IMR-90 (cell line): Measurements from ENCODE around the gene PLXND1. TPM values are rescaled to one million over a fixed set of nuclear protein-coding genes. Genes with fewer than 3 reads are reported as not detected.

ENCODE experiments used
- ATAC-seq: fragments of 200-7000 bp; cut with Tn5 transposase; 2 replicates; pipeline ENCODE4 v1.9.1; 2020; ENCODE audit warnings: low read depth, mild to moderate bottlenecking, moderate library complexity
- BruUV-seq: library from RNA; stranded (reverse); fragments of 400-500 nt; replicated peaks from 2 replicates; lab custom pipeline; 2021; lab: Mats Ljungman, UMichigan
- CTCF ChIA-PET: fragments of 300-600 bp; formaldehyde crosslinking; extraction: SDS; loops from one replicate; lab custom pipeline; 2021; ENCODE audit warnings: antibody characterized with exemption; lab: Yijun Ruan, JAX
- POLR2A ChIA-PET: fragments of 300-600 bp; sonication (Branson Sonifier 250); formaldehyde crosslinking; loops from one replicate; lab custom pipeline; 2022; ENCODE audit warnings: antibody characterized with exemption; ENCODE audit not compliant: unreplicated experiment; lab: Charles Lee
- DNase-seq: peaks from one replicate; pipeline ENCODE4 v3.0.0; 2013
- H2AFZ ChIP-seq: replicated peaks from 2 replicates; pipeline ENCODE3; 2013; ENCODE audit warnings: low read length, mild to moderate bottlenecking; ENCODE audit not compliant: poor library complexity
- H2AK5ac ChIP-seq: 2 replicates; pipeline ENCODE4 v1.6.1; 2013; ENCODE audit warnings: low read depth, low read length, inconsistent platforms
- H2AK9ac ChIP-seq: replicated peaks from 2 replicates; pipeline ENCODE3; 2013; ENCODE audit warnings: mild to moderate bottlenecking, low read depth, low read length, moderate library complexity; ENCODE audit not compliant: poor library complexity
- H2BK120ac ChIP-seq: 2 replicates; pipeline ENCODE4 v1.6.1; 2013; ENCODE audit warnings: low read depth, low read length, inconsistent platforms
- H2BK15ac ChIP-seq: 3 replicates; pipeline ENCODE4 v1.6.1; 2013; ENCODE audit warnings: low read depth, low read length, inconsistent platforms
- H2BK20ac ChIP-seq: 2 replicates; pipeline ENCODE4 v1.6.1; 2013; ENCODE audit warnings: low read depth, mild to moderate bottlenecking, inconsistent platforms, low read length, moderate library complexity
- H2BK5ac ChIP-seq: 2 replicates; pipeline ENCODE4 v1.6.1; 2013; ENCODE audit warnings: mild to moderate bottlenecking, low read depth, low read length, inconsistent platforms; ENCODE audit not compliant: poor library complexity, severe bottlenecking
- H3K14ac ChIP-seq: replicated peaks from 2 replicates; pipeline ENCODE4 v1.6.1; 2013; ENCODE audit warnings: low read depth, low read length, inconsistent platforms
- H3K18ac ChIP-seq: 2 replicates; pipeline ENCODE4 v1.6.1; 2013; ENCODE audit warnings: low read depth, low read length, control low read depth
- H3K23ac ChIP-seq: 2 replicates; pipeline ENCODE4 v1.6.1; 2013; ENCODE audit warnings: low read depth, low read length, inconsistent platforms
- H3K27ac ChIP-seq: 2 replicates; pipeline ENCODE4 v1.5.1; 2013; ENCODE audit warnings: mild to moderate bottlenecking, control low read depth, low read length; ENCODE audit not compliant: insufficient read depth
- H3K27me3 ChIP-seq: 2 replicates; pipeline ENCODE4 v1.6.1; 2013; ENCODE audit warnings: low read length; ENCODE audit not compliant: control insufficient read depth, insufficient read depth
- H3K36me3 ChIP-seq: 2 replicates; pipeline ENCODE4 v1.6.1; 2013; ENCODE audit warnings: low read length, mixed read lengths; ENCODE audit not compliant: control insufficient read depth, insufficient read depth
- H3K4ac ChIP-seq: 2 replicates; pipeline ENCODE4 v1.6.1; 2013; ENCODE audit warnings: low read depth, low read length, inconsistent platforms
- H3K4me1 ChIP-seq: 2 replicates; pipeline ENCODE4 v1.6.1; 2013; ENCODE audit warnings: low read length, mixed read lengths; ENCODE audit not compliant: control insufficient read depth, insufficient read depth
- H3K4me2 ChIP-seq: 2 replicates; pipeline ENCODE4 v1.6.1; 2013; ENCODE audit warnings: low read depth, mild to moderate bottlenecking, control low read depth, low read length, moderate library complexity
- H3K4me3 ChIP-seq: 2 replicates; pipeline ENCODE4 v1.5.1; 2013; ENCODE audit warnings: low read depth, mild to moderate bottlenecking, control low read depth, low read length, moderate library complexity; ENCODE audit not compliant: insufficient read depth
- H3K56ac ChIP-seq: 2 replicates; pipeline ENCODE4 v1.6.1; 2013; ENCODE audit warnings: low read length, inconsistent platforms; ENCODE audit not compliant: insufficient read depth; ENCODE audit errors: extremely low read depth
- H3K79me1 ChIP-seq, 2 experiments: 2 replicates each; pipeline ENCODE4 v1.6.1; 2013; ENCODE audit warnings: low read length in 2 of 2, inconsistent platforms in 1 of 2, low read depth in 1 of 2
- H3K9ac ChIP-seq: 2 replicates; pipeline ENCODE4 v1.6.1; 2013; ENCODE audit warnings: low read depth, low read length, control low read depth
- H3K9me1 ChIP-seq: 2 replicates; pipeline ENCODE4 v1.6.1; 2013; ENCODE audit warnings: low read length, inconsistent platforms; ENCODE audit not compliant: insufficient read depth
- H3K9me3 ChIP-seq: 2 replicates; pipeline ENCODE4 v1.6.1; 2013; ENCODE audit warnings: low read length; ENCODE audit not compliant: control insufficient read depth, insufficient read depth
- H4K20me1 ChIP-seq: 2 replicates; pipeline ENCODE4 v1.6.1; 2013; ENCODE audit warnings: low read length, inconsistent platforms; ENCODE audit not compliant: insufficient read depth
- H4K5ac ChIP-seq: 2 replicates; pipeline ENCODE4 v1.6.1; 2013; ENCODE audit warnings: mild to moderate bottlenecking, low read depth, low read length, control low read depth
- H4K8ac ChIP-seq, 2 experiments: 2 replicates each; pipeline ENCODE4 v1.6.1; 2013; ENCODE audit warnings: low read depth in 2 of 2, low read length in 2 of 2, control low read depth in 1 of 2, inconsistent platforms in 1 of 2
- H4K91ac ChIP-seq: 2 replicates; pipeline ENCODE4 v1.6.1; 2013; ENCODE audit warnings: low read depth, low read length, inconsistent platforms; ENCODE audit not compliant: insufficient read depth
- BHLHE40 ChIP-seq: fragments of 150-350 bp; IDR thresholded peaks from 2 replicates; pipeline ENCODE4 v1.6.1; 2016; ENCODE audit warnings: mild to moderate bottlenecking, low read depth, low read length
- CEBPB ChIP-seq: IDR thresholded peaks from 2 replicates; pipeline ENCODE4 v1.6.1; 2012; ENCODE audit warnings: low read depth, low read length, improper control_type of control experiment
- FOS ChIP-seq: fragments of 150-350 bp; IDR thresholded peaks from 2 replicates; pipeline ENCODE4 v1.6.1; 2016; ENCODE audit warnings: low read depth, low read length
- MAFK ChIP-seq: IDR thresholded peaks from 2 replicates; pipeline ENCODE4 v1.6.1; 2012; ENCODE audit warnings: low read depth, low read length, improper control_type of control experiment
- MAZ ChIP-seq: IDR thresholded peaks from 2 replicates; pipeline ENCODE4 v1.6.1; 2012; ENCODE audit warnings: low read depth, mild to moderate bottlenecking, low read length, improper control_type of control experiment, moderate library complexity, borderline replicate concordance
- MXI1 ChIP-seq: IDR thresholded peaks from 2 replicates; pipeline ENCODE4 v1.6.1; 2012; ENCODE audit warnings: low read depth, mild to moderate bottlenecking, low read length, moderate library complexity, borderline replicate concordance
- NFE2L2 ChIP-seq: fragments of 150-350 bp; IDR thresholded peaks from 2 replicates; pipeline ENCODE4 v1.6.1; 2016; ENCODE audit warnings: low read depth, mild to moderate bottlenecking, low read length
- POLR2A ChIP-seq: IDR thresholded peaks from 2 replicates; pipeline ENCODE4 v1.6.1; 2012; ENCODE audit warnings: mild to moderate bottlenecking, low read depth, low read length
- RAD21 ChIP-seq: IDR thresholded peaks from 2 replicates; pipeline ENCODE4 v1.6.1; 2012; ENCODE audit warnings: low read length, improper control_type of control experiment
- RCOR1 ChIP-seq: IDR thresholded peaks from 2 replicates; pipeline ENCODE4 v1.6.1; 2012; ENCODE audit warnings: mild to moderate bottlenecking, low read length, improper control_type of control experiment; ENCODE audit not compliant: insufficient replicate concordance
- RFX5 ChIP-seq: IDR thresholded peaks from 2 replicates; pipeline ENCODE4 v1.8.0; 2012; ENCODE audit warnings: low read depth, mild to moderate bottlenecking, low read length, moderate library complexity
- SMC3 ChIP-seq: fragments of 150-350 bp; IDR thresholded peaks from 2 replicates; pipeline ENCODE4 v1.6.1; 2016; ENCODE audit warnings: low read depth, mild to moderate bottlenecking, antibody characterized with exemption, low read length, moderate library complexity
- dilution Hi-C: fragments of 300-500 bp; cut with HindIII; formaldehyde crosslinking; loops from one replicate; pipeline ENCODE4 v1.14.3; 2018; ENCODE audit warnings: low sequenced_read_pairs; ENCODE audit not compliant: unreplicated experiment
- in situ Hi-C: fragments of 300-500 bp; cut with MboI; formaldehyde crosslinking; loops from 3 replicates; pipeline ENCODE4 v1.14.3; 2019; ENCODE audit warnings: low sequenced_read_pairs, inconsistent platforms, mixed read lengths
- intact Hi-C: fragments of 100-400 bp; cut with micrococcal nuclease; formaldehyde crosslinking; loops from 2 replicates; pipeline ENCODE4 v1.10.0; 2022
- polyA plus RNA-seq, 3 experiments: library from polyadenylated mRNA; depleted of rRNA; stranded (reverse); fragments of >200 nt; gene quantifications; 2 replicates each; pipeline ENCODE4 v1.2.3, GENCODE V29; 2012; ENCODE audit warnings: low replicate concordance in 1 of 3
- total RNA-seq: library from RNA; depleted of rRNA; stranded (reverse); fragments of >200 nt; gene quantifications from 2 replicates; pipeline ENCODE4 v1.2.3, GENCODE V29; 2012
- TF ChIP-seq, protein P1 (sequence below): conservative IDR thresholded peaks from 2 replicates; pipeline ENCODE4 v1.5.1; 2012; ENCODE audit warnings: mild to moderate bottlenecking, low read depth, low read length, improper control_type of control experiment
- TF ChIP-seq, protein P2 (sequence below): fragments of 150-350 bp; IDR thresholded peaks from 2 replicates; pipeline ENCODE4 v1.6.1; 2017; ENCODE audit warnings: mild to moderate bottlenecking, antibody characterized with exemption, low read length, low read depth
- TF ChIP-seq, protein P3 (sequence below): fragments of 150-350 bp; IDR thresholded peaks from 2 replicates; pipeline ENCODE4 v1.6.1; 2016; ENCODE audit warnings: low read depth, mild to moderate bottlenecking, low read length, moderate library complexity, borderline replicate concordance

The PLXND1 gene
- total and polyA plus RNA-seq, 2 of the 4 experiments (the other 2 are of a cell fraction), result 19.2 to 67.1 TPM

DNA sequence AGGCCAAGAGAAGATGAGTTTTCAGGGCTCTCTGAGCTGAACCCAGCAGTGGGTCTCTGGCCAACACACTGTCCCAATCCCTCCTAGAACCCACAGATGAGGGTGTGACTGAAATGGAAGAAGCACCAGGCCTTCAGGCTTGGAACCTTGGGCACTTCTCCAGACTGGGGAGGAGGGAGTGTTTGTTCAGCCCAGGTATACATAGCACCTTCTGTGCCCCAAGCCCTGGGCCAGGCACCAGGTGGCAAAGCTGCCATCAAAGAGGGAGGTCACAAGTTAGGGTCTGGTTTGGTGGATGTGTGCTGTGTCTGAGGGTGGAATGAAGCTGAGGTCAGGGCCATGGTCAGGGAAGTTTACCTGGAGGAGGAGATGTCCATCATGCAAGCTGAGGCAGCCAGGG lies 93.9 kb downstream of the PLXND1 start:
- Histone ChIP-seq H3K36me3 (peaks cover 20% of the 10 kb centered on the region; the same call in 1 of the 2 replicates), H3K4me2 (no peak overlapping the region), H3K18ac (no peak overlapping the region), H3K4ac (no peak overlapping the region), H3K14ac (no peak overlapping the region), H2AK9ac (no peak overlapping the region), H3K9ac (no peak overlapping the region), H2BK5ac (no peak overlapping the region), H2AFZ (no peak overlapping the region), H4K8ac (no peak overlapping the region), H3K79me1 (no peaks in the 10 kb centered on the region), H3K27ac (no peak overlapping the region), H4K91ac (no peak overlapping the region), H3K9me3 (no peaks in the 10 kb centered on the region), H4K20me1 (no peaks in the 10 kb centered on the region), H3K9me1 (peaks cover 6% of the 10 kb centered on the region; the same call in 1 of the 2 replicates), H2BK120ac (no peak overlapping the region), H3K4me3 (no peak overlapping the region), H2BK20ac (no peak overlapping the region), H3K27me3 (no peaks in the 10 kb centered on the region), H3K4me1 (no peaks in the 10 kb centered on the region), H2AK5ac (no peak overlapping the region), H3K56ac (no peak overlapping the region), H2BK15ac (no peak overlapping the region), H4K5ac (no peak overlapping the region), H3K23ac (no peak overlapping the region)
- CTCF ChIA-PET, result no interaction called here
- in situ Hi-C loops, result no loop called here
- no peak for ATAC-seq
- BruUV-seq, result no TSS peak
- intact Hi-C loops, result no loop called here
- TF ChIP-seq, protein P1, sequence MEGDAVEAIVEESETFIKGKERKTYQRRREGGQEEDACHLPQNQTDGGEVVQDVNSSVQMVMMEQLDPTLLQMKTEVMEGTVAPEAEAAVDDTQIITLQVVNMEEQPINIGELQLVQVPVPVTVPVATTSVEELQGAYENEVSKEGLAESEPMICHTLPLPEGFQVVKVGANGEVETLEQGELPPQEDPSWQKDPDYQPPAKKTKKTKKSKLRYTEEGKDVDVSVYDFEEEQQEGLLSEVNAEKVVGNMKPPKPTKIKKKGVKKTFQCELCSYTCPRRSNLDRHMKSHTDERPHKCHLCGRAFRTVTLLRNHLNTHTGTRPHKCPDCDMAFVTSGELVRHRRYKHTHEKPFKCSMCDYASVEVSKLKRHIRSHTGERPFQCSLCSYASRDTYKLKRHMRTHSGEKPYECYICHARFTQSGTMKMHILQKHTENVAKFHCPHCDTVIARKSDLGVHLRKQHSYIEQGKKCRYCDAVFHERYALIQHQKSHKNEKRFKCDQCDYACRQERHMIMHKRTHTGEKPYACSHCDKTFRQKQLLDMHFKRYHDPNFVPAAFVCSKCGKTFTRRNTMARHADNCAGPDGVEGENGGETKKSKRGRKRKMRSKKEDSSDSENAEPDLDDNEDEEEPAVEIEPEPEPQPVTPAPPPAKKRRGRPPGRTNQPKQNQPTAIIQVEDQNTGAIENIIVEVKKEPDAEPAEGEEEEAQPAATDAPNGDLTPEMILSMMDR, result no peak
- TF ChIP-seq RCOR1 (no peak), MAZ (no peak), FOS (no peak), SMC3 (no peak), RFX5 (no peak), BHLHE40 (no peak), CEBPB (no peak), MAFK (no peak), MXI1 (no peak), RAD21 (no peak), NFE2L2 (no peak), POLR2A (no peak)
- TF ChIP-seq, protein P2, sequence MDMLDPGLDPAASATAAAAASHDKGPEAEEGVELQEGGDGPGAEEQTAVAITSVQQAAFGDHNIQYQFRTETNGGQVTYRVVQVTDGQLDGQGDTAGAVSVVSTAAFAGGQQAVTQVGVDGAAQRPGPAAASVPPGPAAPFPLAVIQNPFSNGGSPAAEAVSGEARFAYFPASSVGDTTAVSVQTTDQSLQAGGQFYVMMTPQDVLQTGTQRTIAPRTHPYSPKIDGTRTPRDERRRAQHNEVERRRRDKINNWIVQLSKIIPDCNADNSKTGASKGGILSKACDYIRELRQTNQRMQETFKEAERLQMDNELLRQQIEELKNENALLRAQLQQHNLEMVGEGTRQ, result no peak
- TF ChIP-seq, protein P3, sequence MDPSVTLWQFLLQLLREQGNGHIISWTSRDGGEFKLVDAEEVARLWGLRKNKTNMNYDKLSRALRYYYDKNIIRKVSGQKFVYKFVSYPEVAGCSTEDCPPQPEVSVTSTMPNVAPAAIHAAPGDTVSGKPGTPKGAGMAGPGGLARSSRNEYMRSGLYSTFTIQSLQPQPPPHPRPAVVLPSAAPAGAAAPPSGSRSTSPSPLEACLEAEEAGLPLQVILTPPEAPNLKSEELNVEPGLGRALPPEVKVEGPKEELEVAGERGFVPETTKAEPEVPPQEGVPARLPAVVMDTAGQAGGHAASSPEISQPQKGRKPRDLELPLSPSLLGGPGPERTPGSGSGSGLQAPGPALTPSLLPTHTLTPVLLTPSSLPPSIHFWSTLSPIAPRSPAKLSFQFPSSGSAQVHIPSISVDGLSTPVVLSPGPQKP, result no peak
- dilution Hi-C loops, result no loop called here
- no peak for DNase-seq
- POLR2A ChIA-PET, result no interaction called here
